HG03159 (cell line): ENCODE results near the gene FSD1L.

ENCODE experiments used
- ATAC-seq: cut with Tn5 transposase; IDR thresholded peaks from one replicate; pipeline ENCODE4 v1.9.1; 2021; ENCODE audit warnings: mild to moderate bottlenecking, moderate library complexity; ENCODE audit not compliant: unreplicated experiment

Gene FSD1L

DNA sequence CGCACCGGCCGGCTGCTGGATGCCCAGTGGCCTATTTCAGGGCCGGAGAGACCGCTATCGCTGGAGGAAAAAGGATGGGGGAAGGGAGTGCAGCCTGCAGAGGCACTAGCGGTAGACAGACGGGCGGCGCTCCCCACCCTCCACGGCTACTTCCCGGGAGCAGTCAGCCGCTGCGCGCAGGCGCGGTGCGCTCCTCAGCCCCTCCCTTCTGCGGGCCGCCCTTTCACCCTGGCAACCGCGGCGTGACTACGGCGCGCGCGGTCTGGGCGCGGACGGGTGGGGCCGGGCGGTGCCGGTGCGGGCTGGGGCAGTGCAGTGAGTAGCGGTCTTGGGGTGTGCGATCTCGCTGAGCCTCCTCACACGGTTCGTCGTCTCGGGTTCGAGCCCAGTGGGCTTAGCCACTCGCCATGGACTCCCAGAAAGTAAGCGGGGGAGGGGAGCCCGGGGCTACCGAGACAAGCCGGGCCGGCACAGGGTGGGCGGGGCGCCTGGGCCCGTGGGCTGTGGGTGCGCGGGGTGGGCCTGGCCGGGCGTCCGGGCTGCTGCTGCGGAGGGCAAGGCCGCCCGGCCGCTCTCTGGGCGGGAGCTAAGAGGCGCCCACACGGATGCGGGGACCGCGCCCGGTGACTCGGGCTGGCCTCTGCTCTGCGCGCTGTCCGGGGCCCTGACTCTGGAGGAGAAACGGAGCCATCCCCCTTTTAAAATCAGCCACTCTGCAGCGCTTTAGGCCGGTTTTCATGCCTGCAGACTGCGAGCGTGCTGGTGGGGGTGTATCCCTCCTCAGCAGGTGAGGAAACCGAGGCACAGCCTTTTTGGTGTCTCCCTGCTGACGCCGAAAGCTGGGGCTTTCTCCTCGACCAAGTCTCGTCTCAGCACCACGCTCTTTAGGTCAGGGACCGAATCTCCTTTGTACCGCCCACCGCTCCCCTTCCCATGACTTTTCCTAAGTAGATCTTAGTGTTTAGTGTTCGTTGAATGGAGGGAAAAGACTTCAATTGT lies at the start of gene FSD1L:
FSD1L (plus strand) TSS at position 221 of the 999 bp plus-strand sequence; CDS start at position 408, 187 bp downstream.
- ATAC-seq, result peak; percentile 93

DNA sequence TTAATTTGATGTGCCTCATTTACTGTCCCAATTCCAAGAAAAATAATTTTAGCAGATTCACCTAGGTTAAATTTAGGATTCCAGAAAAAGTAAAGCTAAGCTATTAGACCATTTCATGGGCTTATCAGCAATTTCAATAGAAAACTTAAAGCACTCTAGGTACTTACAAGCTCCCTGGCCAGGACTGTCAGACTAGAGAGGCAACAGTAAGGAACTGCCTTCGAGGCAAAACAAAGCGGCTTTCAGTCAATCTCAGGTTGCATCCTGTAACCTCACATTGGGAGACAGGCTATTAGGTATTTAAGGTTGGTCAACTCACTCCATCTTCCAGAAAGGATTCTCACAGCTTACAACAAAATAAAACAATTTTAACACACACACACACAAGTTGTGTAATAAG lies 48.7 kb upstream of the FSD1L start:
- ATAC-seq, result no peak

DNA sequence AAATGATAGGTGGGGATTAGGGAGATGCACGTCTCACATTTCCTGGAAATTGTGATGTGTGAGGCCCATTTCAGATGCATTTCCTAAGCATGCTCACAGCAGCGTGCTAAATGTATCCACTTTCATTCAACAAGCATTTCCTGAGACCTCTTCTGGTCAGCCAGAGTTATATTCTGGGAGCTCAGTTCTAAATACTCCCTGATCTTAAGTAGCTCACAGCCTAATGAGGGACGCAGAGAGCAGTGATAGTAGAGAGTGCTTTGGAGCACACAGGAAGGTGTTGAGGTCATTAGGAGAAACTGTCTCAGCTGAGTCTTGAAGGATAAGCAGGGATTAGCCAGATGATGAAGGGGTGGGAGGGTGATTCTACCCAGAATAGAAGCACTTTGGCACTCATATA lies 46.2 kb upstream of the FSD1L start:
- no peak for ATAC-seq

DNA sequence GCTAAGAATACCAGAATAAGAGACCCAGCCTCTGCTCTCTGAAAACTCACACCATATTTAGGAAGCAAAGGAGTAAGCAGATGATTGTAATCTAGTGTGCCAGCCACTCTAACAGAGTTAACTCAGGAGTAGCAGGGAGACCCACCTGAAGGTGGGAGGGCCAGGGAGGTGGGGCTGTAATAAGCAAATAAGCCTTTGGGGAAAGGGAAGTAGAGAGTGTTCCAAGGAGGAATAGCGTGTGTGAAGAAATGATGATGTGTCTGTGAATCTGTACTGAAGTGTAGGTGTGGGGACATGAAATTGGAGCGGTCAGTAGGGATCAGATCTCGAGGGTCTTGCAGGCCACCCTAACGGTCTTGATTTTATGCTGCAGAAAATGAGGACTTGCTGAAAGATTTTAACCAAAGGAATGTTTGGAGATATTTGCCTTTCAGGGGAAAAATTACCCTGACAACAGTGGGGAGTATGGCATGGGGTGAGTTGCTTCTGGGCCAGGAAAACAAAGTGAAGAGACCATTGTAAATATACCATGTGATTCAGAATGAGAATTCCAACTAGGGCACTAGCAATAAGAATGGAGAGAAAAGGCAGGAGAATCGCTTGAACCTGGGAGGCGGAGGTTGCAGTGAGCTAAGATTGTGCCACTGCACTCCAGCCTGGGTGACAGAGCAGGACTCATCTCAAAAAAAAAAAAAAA lies 44.1 kb upstream of the FSD1L start:
- no peak for ATAC-seq

DNA sequence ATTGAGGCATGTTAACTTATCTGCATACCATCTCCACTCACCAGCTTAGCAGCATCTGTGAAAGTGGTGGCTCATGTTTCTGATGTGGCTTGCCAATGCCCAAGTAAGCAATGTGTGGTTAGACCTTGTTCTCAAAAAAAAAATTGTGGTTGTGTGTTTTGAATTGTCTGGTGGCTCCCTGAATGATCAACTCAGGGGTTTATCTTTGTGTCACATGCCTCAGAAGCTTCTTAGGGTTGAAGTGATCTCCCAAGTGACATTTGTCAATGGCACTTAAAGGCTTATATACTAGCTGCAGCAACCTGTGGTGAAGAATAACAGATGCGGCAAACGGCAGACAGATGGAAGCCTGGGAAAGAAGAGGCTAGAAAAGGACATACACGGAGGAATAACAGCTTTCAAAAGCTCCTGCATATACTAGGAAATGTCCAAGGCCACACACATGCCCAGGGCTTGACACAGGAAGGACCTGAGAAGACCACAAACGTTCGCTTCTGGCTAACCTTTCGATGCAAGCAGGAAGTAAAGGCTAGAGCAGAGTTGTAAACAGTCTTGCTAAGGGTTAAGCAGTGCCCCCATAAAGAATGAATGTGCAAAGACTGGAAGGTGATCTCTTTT lies 42.2 kb upstream of the FSD1L start:
- peak; percentile 94 for ATAC-seq

DNA sequence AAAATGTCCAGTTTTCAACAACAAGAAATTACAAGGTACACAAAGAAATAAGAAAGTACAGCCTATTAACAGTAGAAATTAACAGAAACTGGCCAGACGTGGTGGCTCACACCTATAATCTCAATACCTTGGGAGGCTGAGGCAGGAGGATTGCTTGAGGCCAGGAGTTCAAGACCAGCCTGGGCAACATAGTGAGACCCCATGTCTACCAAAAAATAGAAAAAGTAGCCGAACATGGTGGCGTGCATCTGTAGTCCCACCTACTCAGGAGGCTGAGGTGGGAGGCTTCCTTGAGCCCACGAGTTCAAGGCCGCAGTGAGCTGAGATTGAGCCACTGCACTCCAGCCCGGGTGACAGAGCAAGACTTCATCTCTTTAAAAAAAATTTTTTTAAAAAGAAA lies 41.5 kb upstream of the FSD1L start:
- ATAC-seq, result no peak

DNA sequence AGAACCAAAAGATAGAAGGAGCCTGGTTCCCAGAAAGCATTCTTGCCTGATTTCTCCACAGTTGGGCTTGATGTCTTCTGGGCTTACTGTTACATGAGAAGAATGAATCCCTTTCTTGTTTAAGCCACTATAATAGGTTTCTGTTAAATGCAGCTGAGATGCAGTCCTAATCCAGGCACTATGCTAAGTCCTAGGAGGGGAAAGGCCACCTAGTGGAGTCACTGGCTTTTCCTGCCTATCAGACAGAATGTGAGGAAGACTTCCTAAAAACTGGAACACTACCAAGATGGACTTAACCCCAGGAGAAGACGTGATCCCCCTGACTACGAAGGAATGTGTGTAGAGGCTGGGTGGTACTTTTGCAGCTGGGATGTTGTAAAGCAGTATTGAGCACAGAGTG lies 34.3 kb upstream of the FSD1L start:
- ATAC-seq, result no peak

DNA sequence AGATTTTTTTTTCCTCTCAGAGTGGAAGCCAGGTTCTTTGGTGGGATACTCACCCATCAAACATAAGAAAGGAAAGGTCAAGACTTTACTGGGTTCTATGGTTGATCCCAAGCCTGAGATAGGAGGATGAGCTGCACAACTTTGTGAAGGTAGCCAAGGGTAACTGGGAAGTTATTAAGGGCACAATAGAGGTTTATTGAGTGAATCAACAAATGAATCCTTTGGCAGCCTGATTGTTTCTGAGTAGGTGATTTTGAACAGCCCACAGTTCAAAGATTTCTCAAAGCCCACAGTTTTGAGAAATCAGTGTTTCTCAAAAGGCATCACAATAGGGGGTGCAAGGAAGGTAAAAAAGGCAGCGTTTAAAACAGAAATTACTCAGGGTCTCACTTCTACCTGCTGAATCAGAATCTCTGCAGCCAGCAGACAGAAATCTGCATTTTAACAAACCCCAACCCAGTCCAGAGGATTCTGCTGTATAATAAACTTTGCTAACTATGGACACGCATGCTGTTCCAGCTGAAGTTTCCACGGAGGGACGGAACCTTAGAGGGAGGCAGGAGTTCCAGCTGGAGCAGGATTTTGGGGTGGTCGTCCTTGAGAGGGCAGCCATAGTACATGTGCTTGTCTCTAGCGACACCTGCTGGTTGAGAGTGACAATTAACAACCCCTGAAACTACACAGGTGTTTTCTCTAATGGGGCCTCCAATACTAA lies 32.7 kb upstream of the FSD1L start:
- ATAC-seq, result peak; percentile 70

DNA sequence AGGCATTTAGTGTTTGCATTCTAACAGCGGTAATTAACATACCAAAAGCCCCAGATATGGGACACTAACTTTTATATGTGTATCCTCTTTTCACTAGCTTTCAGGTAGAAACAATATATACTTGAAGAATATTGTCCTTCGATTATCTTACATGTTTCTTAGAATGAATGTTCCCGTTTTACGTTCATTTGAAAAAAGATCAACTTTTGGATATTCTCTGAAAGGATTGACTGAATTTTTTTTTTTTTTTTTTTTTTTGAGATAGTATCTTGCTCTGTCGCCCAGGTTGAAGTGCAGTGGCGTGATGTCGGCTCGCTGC lies 32.2 kb upstream of the FSD1L start:
- ATAC-seq, result no peak

DNA sequence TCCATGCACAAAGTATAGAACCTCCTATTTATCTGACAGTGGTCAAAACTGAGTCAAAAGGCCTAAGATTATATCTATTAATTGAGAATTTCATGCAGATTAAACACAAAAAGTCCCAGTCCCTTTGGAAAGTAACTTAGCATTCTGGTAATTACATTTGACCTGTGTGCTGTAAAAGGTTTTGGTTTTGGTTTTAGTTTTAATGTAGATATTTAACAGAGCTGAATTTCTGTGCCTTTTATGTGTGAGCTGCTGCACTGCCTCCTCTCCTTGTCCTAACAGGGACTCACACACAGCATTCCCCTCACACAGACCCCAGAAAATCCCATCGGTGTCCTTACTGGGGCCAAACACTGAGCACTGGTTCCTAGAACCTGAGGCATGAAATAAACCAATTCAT lies 31.0 kb upstream of the FSD1L start:
- peak; percentile 71 for ATAC-seq

DNA sequence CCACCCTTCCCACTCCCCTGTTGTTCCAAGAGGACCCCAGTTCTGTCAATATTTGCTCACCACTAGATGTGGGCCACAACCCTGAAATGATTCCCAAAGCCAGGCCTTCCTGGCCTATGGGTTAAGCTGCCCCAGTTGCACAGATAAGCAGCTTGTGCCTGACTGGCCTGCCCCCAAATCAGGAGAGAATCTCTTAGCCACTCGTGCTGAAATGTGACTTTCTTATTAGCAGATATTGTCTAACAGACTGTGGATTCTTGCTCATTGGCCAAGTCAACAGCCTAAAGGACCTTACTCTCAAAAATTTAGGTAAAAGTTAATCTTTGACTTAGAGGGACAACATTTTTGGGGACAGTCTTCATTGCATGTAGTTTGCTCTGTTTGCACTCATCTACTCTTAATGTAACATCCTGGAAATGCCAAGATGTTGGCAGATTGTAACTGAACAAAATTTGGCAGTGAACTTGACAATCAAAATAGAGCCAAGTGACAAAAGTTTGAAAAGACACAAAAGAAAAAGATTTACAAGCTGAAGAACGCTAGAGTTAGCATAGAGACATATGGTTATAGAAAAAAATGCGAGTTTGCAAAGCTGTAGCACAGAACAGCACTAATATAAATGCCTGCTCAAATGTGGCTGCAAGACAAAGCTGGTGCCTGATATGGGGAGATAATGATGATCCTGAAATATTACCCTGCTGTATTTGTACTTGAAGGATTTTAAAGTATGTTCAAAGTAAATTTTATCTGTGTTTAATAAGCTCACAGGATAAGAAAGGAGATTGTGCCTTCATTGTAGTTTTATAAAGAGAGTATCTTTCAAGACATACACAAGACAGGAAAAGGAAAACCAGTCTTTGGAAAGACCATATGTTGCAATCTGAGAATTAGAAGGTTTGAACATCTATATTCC lies 29.0 kb upstream of the FSD1L start:
- ATAC-seq, result no peak

DNA sequence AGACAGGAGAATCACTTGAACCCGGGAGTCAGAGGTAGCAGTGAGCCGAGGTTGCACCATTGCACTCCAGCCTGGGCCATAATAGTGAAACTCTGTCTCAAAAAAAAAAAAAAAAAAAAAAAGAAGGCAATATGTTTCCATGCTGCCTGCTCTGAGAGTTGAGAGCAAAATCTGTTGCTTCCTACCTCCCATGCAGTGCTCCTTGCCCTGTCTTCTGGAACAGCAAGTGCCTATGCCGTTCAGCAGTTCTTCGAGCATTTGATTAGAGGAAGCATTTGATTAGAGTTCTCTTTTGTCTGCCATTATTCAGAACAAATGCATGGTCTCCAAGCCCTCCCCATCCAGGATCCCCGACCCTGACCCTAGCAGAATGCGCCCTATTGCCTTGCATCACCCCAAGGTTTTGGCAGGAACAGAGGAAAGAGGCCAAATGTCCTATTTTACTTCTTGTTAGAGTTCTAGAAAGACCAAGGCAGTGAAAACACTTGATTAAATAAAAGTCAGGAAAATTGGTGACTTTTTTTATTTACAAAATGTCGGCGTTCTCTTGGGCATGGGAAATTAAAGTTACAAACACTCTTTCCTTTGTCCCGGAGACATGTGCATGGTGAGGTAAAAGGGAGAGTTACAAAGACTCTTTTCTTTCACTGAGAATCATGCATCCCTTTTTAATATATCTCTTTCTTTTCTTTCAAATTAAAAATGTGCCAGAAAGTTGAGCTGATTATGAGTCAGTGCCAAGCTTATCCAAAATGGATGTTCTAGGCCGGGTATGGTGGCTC lies 27.8 kb upstream of the FSD1L start:
- no peak for ATAC-seq

DNA sequence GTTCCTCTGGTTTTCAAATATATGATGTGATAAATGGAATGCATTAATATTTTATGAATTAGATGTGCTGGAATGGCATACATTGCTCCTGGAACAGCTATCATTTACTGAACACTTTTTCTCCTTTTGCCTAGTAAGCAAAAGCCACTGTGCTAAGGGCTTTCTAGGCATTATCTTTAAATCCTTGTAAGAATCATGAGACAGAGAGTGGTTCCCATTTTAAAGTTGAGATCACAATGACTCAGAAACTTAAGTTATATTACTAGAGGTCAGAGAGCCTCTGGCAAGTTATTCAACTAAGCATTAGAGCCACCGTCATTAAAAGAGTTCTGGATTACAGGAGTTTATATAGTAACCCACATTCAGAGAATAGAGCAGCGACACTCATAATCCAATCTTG lies 26.7 kb upstream of the FSD1L start:
- ATAC-seq, result no peak

DNA sequence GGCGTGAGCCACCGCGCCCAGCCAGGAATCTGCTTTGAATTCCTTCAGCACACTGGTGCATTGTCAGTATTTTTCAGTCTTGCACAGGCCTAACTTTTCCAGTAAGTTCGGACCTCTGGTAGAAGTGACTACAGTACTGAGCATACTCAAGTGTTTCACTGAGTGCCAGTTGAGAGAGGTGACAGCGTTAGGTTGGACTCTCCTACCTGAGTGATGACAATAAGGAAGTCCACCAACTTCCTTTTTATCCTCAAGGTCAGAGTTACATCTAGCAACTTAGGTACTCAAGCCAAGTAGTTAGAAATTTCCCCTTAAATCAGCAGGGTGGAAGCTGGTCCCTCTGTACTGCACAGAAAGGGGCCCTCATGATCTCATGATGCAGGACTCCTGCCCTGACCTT lies 26.0 kb upstream of the FSD1L start:
- no peak for ATAC-seq

DNA sequence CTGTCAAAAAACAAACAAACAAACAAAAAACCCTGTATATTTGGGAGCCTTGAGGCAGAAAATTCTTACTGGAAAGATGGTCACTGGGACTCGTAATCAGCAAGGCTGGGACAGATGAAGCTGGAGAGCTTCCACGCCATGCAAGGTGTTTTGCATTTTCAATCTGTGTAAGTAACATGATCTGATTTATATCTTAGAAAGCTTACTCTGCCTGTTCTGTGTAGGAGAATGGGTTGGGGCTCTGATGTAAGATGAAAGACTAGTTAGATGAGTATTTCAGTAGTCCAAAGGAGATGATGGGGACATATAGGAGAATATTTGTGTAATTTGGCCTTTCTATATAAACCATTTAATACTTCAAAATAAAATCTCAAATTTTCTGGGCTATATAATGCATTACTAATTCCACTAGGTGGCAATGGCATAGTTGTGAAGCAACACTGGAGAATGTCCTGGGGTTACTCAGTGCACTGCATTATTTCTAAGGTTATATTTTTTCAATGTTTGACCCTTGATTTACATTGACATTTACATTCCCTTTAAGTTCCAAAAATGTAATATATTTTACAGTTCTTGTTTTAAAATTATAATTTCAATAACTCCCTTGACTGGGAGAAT lies 21.9 kb upstream of the FSD1L start:
- peak; percentile 68 for ATAC-seq

DNA sequence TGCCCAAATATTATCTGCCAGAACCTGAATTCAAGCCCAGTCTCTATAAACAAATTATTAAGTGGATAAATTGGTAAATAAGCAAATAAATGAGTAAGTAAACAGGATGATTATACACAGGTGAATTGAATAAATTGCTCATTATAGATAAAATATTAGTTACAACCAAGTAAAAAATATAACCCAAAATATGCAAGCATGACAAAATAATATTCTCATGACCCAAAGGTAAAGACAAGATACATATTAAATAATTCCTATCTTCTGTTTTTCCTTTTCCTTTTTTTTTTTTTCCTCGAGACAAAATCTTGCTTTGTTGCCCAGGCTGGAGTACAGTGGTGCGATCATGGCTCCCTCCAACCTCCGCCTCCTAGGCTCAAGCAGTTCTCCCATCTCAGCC lies 21.2 kb upstream of the FSD1L start:
- ATAC-seq, result no peak

DNA sequence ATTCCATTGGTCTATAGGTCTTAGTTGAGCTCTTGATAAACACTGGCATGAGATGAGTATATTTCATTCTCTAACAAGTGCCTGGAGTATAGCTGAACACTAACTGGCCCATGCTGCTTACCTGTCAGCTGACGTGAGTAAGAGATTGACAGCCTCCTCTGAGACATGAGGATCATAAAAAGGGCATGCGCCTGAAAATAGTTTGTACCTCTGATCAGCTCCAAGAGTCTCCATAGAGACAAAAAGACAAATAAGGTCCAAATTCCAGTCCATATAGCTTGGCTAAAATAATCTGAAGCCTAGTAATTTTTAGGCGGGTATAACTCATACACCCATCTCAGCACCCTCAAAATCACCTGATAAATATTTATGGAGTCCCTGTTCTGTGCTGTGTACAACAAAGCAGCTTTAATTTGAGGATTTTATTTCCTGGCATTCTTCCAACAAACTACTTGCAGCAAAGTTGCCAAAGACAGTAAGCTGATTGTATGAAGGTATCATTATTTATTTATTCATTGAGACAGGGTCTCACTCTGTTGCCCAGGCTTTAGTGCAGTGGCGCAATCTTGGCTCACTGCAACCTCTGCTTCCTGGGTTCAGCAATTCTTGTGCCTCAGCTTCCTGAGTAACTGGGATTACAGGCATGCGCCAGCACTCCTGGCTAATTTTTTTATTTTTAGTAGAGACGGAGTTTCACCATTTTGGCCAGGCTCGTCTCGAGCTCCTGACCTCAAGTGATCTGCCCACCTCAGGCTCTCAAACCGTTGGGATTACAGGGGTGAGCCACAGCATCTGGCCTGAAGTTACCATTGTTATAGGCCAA lies 16.2 kb upstream of the FSD1L start:
- no peak for ATAC-seq

DNA sequence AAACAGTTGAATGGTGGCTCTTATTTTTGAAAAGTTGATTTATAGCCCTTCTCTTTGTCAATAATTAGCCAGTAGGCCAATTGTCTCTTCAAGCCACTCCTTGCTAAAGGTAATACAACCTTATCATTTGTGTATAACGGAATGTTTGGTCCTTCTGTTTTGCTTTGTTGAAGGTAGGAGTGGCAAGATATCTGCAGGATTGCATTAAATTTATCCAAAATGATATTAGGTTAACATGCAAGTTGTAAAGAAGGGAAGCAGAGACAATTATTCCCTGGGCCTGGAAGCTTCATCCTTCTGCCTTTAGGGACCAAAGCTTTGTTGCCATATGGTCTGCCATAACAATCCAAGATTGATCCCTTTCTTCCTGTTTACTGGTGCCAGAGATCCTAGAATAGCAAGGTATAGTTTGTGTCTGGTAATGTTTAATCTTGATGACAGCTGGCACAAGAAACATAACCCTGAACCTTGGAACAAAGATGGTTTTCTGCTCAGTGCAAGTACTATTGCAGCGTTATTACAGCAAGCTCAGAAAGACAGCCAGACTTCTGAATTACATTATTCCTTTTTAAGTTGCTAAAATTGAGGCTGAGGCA lies 15.5 kb upstream of the FSD1L start:
- no peak for ATAC-seq
